HL-60 (cell line): ENCODE measurements around the gene TUBG1.
"Not testable (repeated sequence)": the region's sequence is repeated elsewhere in the genome, so short reads cannot be mapped to it uniquely, and the experiment has no call there.

Experiments used
- DNase-seq, 2 experiments: peaks; one replicate each; pipeline ENCODE4 v3.0.0-alpha.2; 2010 to 2020; ENCODE audit warnings: low read depth in 1 of 2, low spot score in 1 of 2
- H3K27ac ChIP-seq: fragments of 250-450 bp; sonication (Bioruptor Pico); replicated peaks from 2 replicates; pipeline ENCODE4 v1.5.1; 2020; ENCODE audit warnings: mild to moderate bottlenecking, moderate library complexity
- H3K27me3 ChIP-seq: fragments of 250-450 bp; sonication (Bioruptor Pico); 2 replicates; pipeline ENCODE4 v1.5.1; 2021; ENCODE audit warnings: mild to moderate bottlenecking, moderate library complexity; ENCODE audit not compliant: insufficient read depth, poor library complexity, severe bottlenecking
- H3K4me3 ChIP-seq: replicated peaks from 2 replicates; pipeline ENCODE4 v1.5.1; 2011; ENCODE audit warnings: mild to moderate bottlenecking, control low read depth, low read length; ENCODE audit not compliant: insufficient read depth
- CTCF ChIP-seq: IDR thresholded peaks from one replicate; pipeline ENCODE4 v1.5.1; 2011; ENCODE audit warnings: low read length, control low read depth, inconsistent platforms; ENCODE audit not compliant: insufficient read depth
- GABPA ChIP-seq: IDR thresholded peaks from 2 replicates; pipeline ENCODE4 v1.6.1; 2012; ENCODE audit warnings: low read depth
- POLR2AphosphoS5 ChIP-seq: IDR thresholded peaks from 2 replicates; pipeline ENCODE4 v1.6.1; 2012; ENCODE audit warnings: low read depth
- REST ChIP-seq: IDR thresholded peaks from 2 replicates; pipeline ENCODE4 v1.6.1; 2012; ENCODE audit warnings: low read depth; ENCODE audit not compliant: insufficient replicate concordance
- SPI1 ChIP-seq: IDR thresholded peaks from 2 replicates; pipeline ENCODE4 v1.6.1; 2012; ENCODE audit warnings: low read depth, mild to moderate bottlenecking, borderline replicate concordance

The TUBG1 gene

GRCh38 chr17:42623732-42624596 is 14.5 kb downstream of the TUBG1 start:
- no peak overlapping the region for H3K4me3 ChIP-seq
- no peak overlapping the region for H3K27ac ChIP-seq
- DNase-seq = no peak
- H3K27me3 ChIP-seq = no peaks in the 10 kb centered on the region
- no peak for TF ChIP-seq GABPA
- no peak for TF ChIP-seq POLR2AphosphoS5
- no peak for TF ChIP-seq REST
- no peak for TF ChIP-seq SPI1
- TF ChIP-seq CTCF = no peak

- H3K27me3 ChIP-seq, H3K27ac ChIP-seq, H3K4me3 ChIP-seq, DNase-seq: not testable (repeated sequence)
These were observed 17.7 kb downstream of the TUBG1 start for GRCh38 chr17:42627032-42627764.

- peak overlapping the region; percentile 30; the same call in 1 of the 2 replicates for H3K27ac ChIP-seq
- H3K4me3 ChIP-seq = no peak overlapping the region
- no peaks in the 10 kb centered on the region for H3K27me3 ChIP-seq
- no peak for TF ChIP-seq POLR2AphosphoS5
- TF ChIP-seq SPI1 = peak; percentile 3; the same call in 1 of the 2 replicates
- DNase-seq = peak; percentile 60 to 69
These were observed 20.0 kb downstream of the TUBG1 start for GRCh38 chr17:42629411-42630009.

GRCh38 chr17:42632949-42633444 is 23.5 kb downstream of the TUBG1 start:
- H3K4me3 ChIP-seq = no peak overlapping the region
- H3K27ac ChIP-seq = no peak overlapping the region
- H3K27me3 ChIP-seq = no peaks in the 10 kb centered on the region
- no peak for DNase-seq
- TF ChIP-seq POLR2AphosphoS5 (no peak), CTCF (no peak), GABPA (no peak), SPI1 (no peak), REST (no peak)
